DMS 273 (cell line): ENCODE measurements around the gene INSR.

Experiments used
- DNase-seq: peaks from one replicate; lab custom pipeline; 2025; ENCODE audit not compliant: unreplicated experiment; lab: John Stamatoyannopoulos, UW

The INSR gene

DNA sequence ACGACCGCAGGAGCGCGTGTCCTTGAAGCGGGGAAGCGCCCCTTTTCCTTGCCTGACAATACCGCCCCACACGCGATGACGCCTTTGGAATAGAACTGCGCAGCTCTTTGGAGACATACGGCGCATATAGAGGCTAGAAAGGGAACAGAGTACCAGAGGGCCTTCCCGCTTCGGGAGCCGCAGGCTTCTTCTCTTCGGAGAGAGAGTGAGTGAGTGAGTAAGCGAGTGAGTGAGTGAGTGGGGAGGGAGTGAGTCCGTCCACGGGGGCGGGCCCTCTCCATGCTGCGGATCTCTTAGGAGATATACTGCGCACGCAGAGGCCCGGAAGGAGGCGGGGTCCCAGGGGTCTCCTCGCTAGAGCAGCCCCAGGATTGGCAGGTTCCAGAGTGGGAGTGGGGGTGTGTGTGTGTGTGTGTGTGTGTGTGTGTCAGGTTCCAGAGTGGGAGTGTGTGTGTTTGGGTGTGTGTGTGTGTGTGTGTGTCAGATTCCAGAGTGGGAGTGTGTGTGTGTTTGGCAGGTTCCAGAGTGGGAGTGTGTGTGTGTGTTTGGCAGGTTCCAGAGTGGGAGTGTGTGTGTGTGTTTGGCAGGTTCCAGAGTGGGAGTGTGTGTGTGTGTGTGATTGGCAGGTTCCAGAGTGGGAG is 97.0 kb downstream of the INSR start:
- peak; percentile 77 for DNase-seq

DNA sequence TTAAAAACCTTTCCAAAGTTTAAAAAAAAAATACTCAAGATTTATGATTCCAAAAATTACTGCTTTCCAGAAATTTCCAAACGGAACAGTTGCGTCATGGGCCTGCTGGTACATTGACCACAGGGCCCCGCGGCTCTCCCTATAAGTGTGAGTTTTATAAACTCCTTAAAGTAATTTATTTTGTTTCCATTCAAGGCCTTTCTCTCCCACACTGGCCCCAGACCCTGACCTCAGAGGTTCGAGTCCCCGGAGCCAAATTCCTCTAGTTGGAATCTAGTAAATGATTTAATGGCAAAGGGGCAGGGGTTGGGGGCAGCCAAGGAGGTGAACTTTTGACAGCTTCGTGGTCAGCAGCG is 97.5 kb downstream of the INSR start:
- DNase-seq = no peak

DNA sequence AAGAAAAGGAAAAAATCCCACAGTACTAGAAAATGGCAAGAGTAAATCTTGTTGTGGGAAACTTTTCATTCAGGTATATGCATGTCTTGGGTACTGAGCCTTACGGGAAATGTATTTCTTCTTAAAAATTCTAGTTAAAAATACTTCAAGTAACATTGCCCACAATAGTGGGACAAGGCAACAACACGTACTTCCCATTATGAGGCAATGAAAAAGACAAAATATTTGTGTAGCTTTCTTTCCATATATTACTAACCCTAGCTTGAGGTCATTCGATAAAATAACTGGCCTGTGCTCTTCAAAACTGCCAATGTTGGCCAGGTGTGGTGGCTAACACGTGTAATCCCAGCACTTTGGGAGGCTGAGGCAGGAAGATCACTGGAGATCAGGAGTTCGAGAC is 99.2 kb downstream of the INSR start:
- DNase-seq = no peak

DNA sequence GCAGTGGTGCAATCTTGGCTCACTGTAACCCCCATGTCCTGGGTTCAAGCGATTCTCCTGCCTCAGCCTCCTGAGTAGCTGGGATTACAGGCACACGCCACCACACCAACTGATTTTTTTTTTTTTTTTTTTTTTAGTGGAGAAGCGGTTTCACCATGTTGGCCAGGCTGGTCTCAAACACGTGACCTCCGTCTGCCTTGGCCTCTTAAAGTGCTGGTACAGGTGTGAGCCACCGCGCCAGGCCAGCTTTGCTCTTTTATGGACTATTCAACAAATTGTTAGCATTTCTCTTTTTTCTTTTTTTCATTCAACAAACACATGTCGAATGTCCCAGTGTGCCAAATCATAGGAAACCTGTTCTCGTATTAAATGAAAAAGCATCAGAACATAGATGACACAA is 99.6 kb downstream of the INSR start:
- no peak for DNase-seq

DNA sequence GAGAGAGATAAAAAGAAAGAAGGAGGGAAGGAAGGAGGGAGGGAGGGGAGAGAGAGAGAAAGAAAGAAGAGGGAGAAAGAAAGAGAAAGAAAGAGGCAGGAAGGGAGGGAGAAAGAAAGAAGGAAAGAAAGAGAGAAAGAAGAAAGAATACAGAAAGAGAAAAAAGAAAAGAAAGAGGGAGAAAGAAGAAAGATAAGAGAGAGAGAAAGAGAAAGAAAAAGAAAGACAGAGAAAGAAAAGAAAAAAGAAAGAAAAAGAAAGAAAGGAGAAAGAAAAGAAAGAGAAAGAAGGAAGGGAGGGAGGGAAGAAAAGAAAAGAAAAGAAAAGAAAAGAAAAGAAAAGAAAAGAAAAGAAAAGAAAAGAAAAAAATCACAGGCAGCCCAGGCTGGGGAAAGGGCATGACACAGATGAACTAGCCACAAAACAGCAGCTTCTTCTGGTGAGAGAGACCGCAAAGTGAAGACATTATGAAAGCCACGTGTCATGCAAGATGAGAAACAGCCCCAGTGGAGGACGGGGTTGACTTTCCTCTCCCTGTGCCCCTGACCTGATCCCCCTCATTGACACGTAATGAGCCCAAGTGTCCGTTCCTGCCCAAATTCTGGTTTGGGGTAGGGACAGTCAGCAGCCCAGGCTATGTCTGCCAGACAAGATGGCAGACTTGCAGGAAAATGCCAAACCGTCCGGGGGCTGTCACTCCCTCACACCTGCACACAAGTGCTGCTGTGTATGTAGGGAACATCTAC is 102.1 kb downstream of the INSR start:
- no peak for DNase-seq

DNA sequence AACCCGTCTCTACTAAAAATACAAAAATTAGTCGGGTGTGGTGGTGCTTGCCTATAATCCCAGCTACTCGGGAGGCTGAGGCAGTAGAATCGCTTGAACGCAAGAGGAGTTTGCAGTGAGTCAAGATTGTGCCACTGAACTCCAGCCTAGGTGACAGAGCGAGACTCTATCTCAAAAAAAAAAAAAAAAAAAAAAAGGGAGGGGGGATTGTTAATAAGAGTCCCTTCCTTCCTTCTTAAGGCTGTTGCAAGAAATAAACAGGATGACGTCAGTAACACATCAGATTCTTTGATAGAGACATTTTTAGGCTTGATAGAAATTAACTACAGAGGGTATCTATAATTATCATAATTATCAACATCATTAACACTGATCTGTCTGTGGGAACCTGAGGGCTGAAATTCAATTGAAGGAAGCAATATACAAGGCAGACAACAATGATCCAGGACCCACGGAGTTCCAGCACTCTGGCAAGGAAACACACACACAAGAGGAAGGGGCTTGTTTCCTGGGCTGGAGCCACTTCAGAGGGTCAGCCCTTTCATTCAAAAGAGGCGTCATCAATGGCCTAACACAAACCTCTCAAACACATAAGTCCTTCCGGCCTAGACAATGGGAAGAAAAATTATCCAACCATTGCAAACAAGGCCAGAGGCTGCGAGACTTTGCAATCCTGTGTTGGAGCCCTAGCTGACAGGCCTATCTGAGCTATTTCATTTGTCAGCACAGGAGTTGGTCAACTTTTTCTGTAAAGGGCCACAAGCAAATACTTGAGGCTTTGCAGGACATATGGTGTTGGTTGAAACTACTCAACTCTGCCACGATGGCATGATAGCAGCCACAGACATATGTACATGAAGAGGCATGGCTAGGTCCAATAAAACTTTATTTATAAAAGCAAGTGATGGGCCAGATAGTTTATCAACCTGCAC is 105.2 kb downstream of the INSR start:
- DNase-seq = no peak

DNA sequence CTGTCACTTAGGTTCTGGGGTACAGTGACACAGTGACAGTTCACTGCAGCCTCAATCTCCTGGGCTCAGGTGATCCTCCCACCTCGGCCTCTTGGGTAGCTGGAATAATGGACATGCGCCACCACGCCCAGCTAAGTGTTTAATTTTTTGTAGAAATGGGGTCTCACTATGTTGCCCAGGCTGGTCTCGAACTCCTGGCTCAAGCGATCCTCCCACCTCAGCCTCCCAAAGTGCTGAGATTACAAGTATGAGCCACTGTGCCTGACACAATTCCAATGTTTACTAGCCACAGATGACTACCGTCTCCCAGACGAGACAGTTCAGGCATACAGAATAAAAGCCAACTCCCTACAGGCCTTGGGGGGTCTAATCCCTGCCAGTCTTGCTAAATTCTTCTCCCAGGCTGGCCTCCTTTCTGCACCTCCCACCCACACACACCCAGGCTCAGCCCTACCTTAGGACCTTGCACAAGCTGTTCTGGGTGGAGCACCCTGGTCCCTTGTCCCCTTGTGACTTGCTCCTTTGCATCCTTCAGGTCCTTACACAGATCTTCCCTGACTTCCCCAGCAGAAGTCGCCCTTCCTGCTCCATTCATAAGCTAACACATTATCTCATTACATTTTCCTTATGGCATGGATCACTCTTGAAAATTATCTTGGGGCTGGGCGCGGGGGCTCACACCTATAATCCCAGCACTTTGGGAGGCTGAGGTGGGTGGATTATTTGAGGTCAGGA is 106.4 kb downstream of the INSR start:
- no peak for DNase-seq

DNA sequence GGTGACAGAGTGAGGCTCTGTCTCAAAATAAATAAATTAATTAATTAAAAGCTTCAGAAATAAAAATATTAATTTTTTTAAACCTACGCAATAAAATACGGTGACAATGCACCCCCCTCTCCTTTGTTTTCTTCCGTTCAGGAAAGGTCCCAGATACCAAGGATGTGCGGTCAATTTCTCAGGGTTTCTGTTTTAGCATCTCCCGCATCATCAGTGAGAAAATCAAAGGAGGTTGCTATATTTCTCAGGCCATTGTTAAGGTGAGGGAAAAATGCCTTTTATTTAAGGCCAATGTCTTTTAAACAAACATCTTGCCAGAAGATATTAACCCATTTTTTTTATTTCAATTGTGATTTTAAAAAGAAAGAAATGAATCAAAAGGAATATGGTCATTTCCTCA is 111.7 kb downstream of the INSR start:
- DNase-seq = no peak

DNA sequence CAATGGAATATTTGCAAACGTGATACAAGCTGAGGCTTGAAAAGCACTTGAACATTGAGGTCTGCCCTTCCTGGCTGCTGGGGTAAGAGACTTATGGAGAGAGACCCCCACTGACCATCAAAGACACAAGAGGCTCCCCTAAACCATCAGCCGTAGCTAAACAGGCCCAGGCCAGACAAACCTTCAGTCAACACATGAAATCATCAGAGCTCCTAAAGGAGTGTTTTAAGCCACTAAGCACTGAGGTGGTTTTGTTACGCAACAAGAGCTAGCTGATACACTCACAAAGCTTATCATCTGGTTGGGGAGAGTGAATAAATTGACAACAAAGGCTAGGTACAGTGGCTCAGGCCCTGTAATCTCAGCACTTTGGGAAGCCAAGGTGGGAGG is 114.3 kb downstream of the INSR start:
- DNase-seq = no peak

DNA sequence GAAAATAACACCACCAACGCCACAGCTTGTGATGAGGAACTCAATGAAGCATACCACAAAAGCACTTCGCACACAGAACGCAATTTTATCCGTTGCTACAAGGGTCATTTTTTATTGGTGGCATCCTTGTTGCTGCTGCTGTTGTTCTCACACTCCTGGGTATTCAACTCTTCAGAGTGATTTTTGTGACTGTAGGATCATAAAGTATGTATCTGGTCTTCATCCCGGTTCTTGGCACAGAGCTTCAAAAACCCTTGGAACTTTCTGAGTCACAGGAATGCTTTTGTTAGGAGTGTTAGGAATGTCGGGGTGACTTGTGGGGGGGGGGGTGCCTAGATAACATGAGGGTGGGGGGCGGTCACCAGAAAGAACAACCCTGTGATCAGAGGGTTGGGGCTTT is 116.3 kb downstream of the INSR start:
- DNase-seq = no peak

DNA sequence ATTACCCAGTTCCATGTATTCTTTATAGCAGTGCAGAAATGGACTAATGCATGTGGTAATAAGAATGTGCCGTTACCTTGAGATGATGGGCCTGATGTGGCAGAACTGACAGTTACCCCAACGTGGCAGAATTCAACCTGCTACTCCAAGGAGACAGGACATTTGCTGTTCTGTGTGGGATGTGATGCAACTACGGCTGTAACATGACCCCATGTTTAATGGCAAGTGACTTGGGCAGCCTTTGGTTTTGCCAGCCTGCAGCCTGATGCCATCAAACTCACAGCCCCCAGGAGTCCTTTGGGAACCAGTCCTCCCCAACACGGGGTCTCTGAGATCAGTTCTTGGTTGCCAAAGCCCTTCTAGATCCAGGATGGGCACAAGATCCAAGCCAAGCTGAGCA is 117.4 kb downstream of the INSR start:
- no peak for DNase-seq

DNA sequence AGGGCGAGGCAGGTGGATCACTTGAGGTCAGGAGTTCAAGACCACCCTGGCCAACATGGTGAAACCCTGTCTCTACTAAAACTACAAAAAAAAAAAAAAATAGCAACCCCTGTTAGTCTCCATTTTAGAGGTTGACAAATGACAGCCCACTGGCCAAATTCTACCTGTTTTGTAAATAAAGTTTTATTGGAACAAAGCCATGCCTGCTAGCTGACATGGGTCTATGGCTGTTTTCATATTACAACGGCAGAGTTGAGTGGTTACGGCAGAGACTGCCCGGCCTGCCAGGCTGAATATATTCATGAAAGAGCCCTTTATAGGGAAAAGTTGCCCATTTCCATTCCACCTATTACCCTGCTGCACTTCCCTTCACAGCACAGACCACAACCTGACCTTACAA is 121.4 kb downstream of the INSR start:
- no peak for DNase-seq

DNA sequence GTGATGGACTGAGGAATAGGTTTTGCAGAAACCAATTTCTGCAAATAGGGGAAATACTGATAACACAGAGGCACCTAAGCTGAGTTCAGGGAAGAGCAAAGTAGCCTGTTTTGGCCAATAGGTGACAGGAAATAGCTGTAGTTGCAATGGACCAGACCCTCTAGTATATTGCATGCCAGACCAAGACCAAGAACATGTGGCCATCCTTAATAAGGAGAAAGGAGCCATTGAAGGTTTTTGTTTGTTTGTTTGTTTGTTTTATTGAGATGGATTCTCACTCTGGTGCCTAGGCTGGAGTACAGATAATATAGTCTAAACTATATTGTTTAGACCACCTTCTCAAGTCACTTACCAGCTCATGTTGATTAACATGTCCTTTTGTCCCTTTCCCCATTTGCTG is 123.2 kb downstream of the INSR start:
- DNase-seq = no peak

DNA sequence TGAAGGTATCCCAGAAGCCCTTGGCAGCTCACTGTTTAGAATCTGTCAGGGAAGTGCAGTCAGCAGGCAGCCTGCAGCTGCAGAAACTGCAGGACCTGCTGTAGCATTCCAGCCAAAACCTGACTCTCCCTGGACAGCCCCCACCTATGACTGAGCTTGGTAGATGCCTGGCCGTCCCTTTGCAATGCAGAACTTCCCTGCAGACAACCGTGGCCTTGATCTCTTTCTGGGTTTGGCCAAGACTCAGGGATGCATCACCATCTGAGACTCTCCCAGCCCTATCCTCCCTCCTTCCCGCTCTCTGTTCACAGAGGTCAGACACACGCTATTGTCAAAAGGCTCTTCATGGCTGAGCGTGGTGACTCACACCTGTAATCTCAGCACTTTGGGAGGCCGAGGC is 125.3 kb downstream of the INSR start:
- no peak for DNase-seq

DNA sequence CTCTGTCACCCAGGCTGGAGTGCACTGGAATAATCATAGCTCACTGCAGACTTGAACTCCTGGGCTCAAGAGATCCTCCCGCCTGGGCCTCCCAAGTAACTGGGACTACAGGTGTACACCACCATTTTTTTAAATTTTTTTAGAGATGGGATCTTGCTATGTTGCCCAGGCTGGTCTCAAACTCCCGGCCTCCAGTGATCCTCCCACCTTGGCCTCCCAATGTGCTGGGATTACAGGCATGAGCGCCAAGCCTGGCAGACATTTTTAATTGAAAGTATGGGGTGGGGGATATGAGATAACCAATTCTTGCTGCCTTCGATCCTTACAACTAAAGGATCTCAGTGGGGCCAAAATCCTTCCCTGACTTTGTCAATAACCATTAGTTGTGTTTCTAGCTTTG is 132.9 kb downstream of the INSR start:
- DNase-seq = no peak

DNA sequence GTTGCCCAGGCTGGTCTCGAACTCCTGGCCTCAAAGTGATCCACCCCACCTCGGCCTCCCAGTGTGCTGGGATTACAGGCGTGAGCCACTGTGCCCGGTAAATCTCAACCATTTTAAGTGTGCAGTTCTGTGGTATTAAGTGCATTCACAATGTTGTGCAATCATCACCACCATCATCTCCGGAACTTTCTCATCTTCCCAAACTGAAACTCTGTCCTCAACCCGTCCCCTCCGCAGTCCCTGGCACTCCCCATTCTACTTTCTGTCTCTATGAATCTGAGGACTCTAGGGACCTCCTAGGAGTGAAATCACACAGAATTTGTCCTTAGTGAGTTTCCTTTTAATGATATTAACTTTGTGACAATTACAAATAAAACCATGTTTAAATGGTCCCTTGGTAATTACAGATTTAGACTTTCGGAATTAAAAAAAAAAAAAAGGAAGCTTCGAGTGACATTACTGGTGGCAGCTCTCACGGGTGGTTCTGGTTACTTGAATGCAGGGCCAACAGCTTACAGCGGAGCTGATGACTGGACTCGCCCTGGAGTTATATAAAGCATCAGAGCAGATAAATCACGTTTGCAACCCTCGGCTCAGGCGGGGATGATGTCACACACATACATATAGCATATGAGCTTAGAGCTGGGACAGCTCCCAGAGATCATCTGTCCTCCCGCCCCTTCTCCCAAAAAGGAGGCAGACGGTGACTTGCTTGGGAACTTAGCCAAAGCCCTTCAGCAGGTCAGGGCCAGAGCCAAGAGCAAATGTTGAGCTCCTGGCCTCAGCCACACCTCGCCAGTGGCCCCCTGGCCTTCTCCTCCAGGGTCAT is 134.9 kb downstream of the INSR start:
- peak; percentile 85 for DNase-seq

DNA sequence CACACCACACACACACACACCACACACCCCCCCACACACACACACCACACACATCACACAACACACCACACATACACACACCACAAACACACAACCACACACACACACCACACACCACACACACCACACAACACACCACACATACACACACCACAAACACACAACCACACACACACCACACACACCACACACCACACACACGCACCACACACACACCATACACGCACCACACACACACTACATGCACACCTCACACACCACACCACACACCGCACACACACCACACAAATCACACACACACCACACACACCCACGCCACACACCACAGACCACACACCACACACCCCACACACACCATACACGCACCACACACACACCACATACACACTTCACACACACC is 141.2 kb downstream of the INSR start:
- no peak for DNase-seq

DNA sequence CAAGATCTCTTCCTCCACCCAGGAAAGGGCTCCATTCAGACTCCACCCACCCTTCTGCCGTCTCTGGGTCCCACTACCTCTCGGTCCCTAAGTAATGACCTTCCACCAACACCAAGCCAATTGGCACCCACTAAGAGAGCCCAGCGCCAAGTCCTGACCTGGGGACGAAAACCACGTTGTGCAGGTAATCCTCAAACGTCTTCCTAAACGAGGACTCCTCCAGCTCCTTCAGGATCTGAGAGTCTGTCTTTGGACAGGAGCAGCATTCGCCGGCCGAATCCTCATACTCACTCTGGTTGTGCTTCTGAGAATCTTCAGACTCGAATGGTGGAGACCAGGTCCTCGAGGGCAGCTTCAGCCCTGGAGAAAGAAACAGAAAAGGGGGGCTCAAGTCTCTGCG is 141.6 kb downstream of the INSR start:
- peak; percentile 28 for DNase-seq

DNA sequence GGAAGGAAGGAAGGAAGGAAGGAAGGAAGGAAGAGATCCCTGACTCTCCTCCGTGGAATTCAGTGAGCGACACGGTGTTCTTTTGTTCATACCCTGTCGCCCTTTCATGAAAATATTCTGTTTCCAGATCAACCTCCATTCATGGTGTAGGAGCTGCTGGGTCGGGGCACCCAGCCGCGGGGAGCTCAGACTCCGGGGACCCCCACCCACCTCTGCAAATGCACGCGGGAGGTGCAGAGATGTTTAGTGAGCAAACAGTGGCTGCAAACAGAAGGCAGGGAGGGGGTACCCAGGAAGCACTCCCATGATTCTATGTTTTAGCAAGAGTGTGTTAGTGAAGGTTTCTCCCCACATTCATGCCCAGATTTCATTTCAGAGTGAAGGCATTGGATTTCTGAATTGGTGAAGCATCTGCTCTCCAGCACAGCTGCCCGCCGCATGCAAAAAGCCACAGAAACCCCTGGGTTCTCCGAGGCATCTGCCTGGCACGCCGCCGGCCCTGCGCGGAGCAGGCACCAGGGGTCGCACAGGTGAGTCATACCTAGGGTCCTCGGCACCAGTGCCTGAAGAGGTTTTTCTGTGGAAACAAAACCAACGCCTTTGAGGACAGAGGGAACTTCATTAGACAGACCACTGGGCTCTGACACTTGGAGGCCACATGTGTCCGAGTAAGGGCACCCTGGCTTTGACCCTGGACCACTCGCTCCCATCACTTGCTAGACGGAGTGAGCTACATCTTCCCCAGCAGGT is 144.1 kb downstream of the INSR start:
- no peak for DNase-seq
